ENCODE data around the gene NOTO. TPM values are rescaled to one million over a fixed set of nuclear protein-coding genes. Genes with fewer than 3 reads are reported as not detected.

The NOTO gene
- total and polyA plus RNA-seq, 2 donors (not counting 1 experiment from before 2014, with no cell fraction given) = not detected

- peak overlapping the region; percentile 75 for H3K9ac ChIP-seq (ENCODE audit: low read length)
- H3K9me3 ChIP-seq (ENCODE audit: control extremely low read depth in 1 of 3, control insufficient read depth in 2 of 3, insufficient read depth in 1 of 3, low read length in 2 of 3) = no peaks in the 10 kb centered on the region
- no peaks in the 10 kb centered on the region for H3K27me3 ChIP-seq (replicated peaks in 1 of 4; ENCODE audit: control extremely low read depth in 1 of 4, control insufficient read depth in 3 of 4, insufficient read depth in 4 of 4, low read length in 3 of 4)
- H3K36me3 ChIP-seq (replicated peaks in 1 of 2; ENCODE audit: control extremely low read depth in 1 of 2, control insufficient read depth in 1 of 2, extremely low read depth in 1 of 2, insufficient read depth in 2 of 2, low read length in 1 of 2) = no peaks in the 10 kb centered on the region
- peaks cover 18 to 20% of the 10 kb centered on the region in 2 donors for H3K4me1 ChIP-seq (ENCODE audit: control insufficient read depth in 2 of 2, insufficient read depth in 2 of 2, low read length in 2 of 2)
- Mint-ChIP-seq H3K9me3 (ENCODE audit: insufficient read depth) (no peaks in the 10 kb centered on the region), H3K4me1 (peaks cover 34% of the 10 kb centered on the region), H3K27me3 (no peaks in the 10 kb centered on the region), H3K4me3 (peak overlapping the region; percentile 99), H3K27ac (peak overlapping the region; percentile 93)
- peaks cover 30% of the 10 kb centered on the region for H3K79me2 ChIP-seq (ENCODE audit: control insufficient read depth, insufficient read depth, low read length)
- peak overlapping the region; percentile 99 for H2AFZ ChIP-seq (ENCODE audit: insufficient read depth, low read depth, low read length, poor library complexity, severe bottlenecking)
- CTCF ChIA-PET = interaction anchor here (0.9 to 2.9 kb wide), 6 partner anchors 9 to 238 kb away, joined by 3 to 24 read pairs (median 6); partner anchors contain the start of gene FBXO41
- H4K20me1 ChIP-seq (ENCODE audit: control insufficient read depth, insufficient read depth, low read length, poor library complexity, severe bottlenecking) = peaks cover 21% of the 10 kb centered on the region
- peak overlapping the region in 1 of 2 donors; percentile 52 for H3K27ac ChIP-seq (ENCODE audit: low read length in 2 of 2)
- ATAC-seq (ENCODE audit: low read depth) (no peak), DNase-seq (no peak)
- peak overlapping the region; percentile 13 to 98 (median 94) for H3K4me3 ChIP-seq (ENCODE audit: control extremely low read depth in 1 of 5, extremely low read depth in 1 of 5, insufficient read depth in 1 of 5, low read depth in 2 of 5, low read length in 4 of 5)
- 3% methylated on average over 30 of the region's 37 CpGs for WGBS (ENCODE audit: insufficient coverage)
- peak overlapping the region; percentile 99 for H3K4me2 ChIP-seq (replicated peaks; ENCODE audit: low read depth, low read length, poor library complexity, severe bottlenecking)
- TF ChIP-seq EZH2 (IDR thresholded peaks at IDR 0.05; ENCODE audit: borderline replicate concordance, insufficient read depth, low read depth, low read length, poor library complexity, severe bottlenecking) (no peak), CTCF (IDR thresholded peaks at IDR 0.05) (no peak)
- POLR2A ChIA-PET = interaction anchor here (0.7 to 2.2 kb wide), 8 partner anchors 14 to 1422 kb away, joined by 3 to 20 read pairs (median 7); partner anchors contain the start of genes ALMS1, FBXO41, INO80B and SFXN5
- intact Hi-C loops (cut with micrococcal nuclease) = loop anchor here (1.0 to 5.0 kb wide), 8 partner anchors 18 to 1725 kb away; partner anchors contain the start of genes ALMS1, AUP1, DQX1 and HTRA2
Observed at GRCh38 chr2:73232403-73233153, 30.2 kb downstream of the NOTO start.

Data from B cell (primary cell).